Hepatic stellate cell (primary cell): ENCODE results near the gene PHRF1.

Experiments
- DNase-seq: peaks from one replicate; pipeline ENCODE4 v3.0.0; 2011; ENCODE audit warnings: low spot score

The PHRF1 gene

GRCh38 chr11:656866-657265, 80.6 kb downstream of the PHRF1 start:
- no peak for DNase-seq

- DNase-seq: no peak
These were observed 81.4 kb downstream of the PHRF1 start for GRCh38 chr11:657691-658126.

- DNase-seq: no peak
These were observed 83.3 kb downstream of the PHRF1 start for GRCh38 chr11:659532-660085.

DNA sequence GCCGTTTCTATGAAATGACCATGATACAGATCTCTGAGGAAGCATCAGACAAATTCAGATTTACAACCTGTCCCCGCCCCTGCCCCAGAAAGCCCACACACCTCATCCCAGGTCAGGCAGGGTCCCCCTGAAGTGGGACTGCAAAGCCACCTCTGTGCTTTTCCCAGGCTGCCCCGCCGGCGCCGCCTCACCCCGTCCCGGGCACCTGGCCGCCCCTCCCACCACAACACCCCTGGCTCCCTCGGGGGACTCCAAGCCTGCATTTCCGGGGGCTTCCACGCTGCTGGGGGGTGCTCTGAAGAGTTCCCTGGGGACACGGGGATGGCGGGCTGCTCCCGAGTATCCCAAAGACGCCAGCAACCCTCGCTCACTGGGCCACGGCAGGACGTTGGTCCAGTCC, 84.0 kb downstream of the PHRF1 start:
- no peak for DNase-seq

GRCh38 chr11:660681-661444, 84.6 kb downstream of the PHRF1 start:
- DNase-seq: no peak
